Measurements from ENCODE around the gene CCRL2.

- TF ChIP-seq POLR2A (IDR thresholded peaks at IDR 0.05) (no peak), CTCF (IDR thresholded peaks at IDR 0.05) (no peak), EP300 (IDR thresholded peaks at IDR 0.05) (no peak), POLR2AphosphoS5 (IDR thresholded peaks at IDR 0.05) (no peak)
Observed at GRCh38 chr3:46399098-46399497, 8.0 kb upstream of the CCRL2 start.
